Stimulated activated CD4-positive, alpha-beta T cell treated with anti-CD3 and anti-CD28 coated beads, Interleukin-1b, Interleukin-23, amount 100 ng/mL, for 24 hours (primary cell): ENCODE data around the gene ATP5ME.
"Not testable (repeated sequence)": the region's sequence is repeated elsewhere in the genome, so short reads cannot be mapped to it uniquely, and the experiment has no call there.

Experiments used
- DNase-seq, 4 experiments: peaks; one replicate each; pipeline ENCODE4 v3.0.0-alpha.2; 2020; ENCODE audit warnings: low read depth in 4 of 4, low spot score in 1 of 4

Gene ATP5ME

DNA sequence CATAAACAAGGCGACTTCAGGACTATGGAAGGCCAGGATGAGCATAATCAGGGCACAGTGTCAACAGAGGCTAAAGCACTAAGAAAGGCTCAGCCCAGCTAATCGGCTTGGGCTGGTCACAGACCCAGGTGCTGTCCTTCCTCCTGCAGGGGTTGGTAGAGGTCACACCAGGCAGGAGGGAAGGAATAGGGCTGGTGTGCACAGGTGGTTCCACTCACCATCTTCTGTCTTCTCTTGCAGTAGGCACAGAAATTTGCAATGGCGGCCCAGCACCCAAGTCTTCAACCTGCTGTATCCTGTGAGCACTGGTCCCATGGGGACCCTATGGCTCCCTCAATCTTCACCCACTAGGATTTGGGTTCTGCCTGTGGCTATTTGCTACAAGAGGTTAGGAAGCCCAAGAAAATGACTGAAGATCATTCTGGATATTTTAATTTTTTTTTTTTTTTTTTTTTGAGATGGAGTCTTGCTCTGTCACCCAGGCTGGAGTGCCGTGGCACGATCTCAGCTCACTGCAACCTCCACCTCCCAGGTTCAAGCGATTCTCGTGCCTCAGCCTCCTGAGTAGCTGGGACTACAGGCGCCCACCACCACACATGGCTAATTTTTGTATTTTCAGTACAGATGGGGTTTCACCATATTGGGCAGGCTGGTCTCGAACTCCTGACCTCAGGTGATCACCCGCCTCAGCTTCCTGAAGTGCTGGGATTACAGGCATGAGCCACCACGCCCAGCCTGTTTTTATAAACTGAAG is 4.1 kb downstream of the ATP5ME start:
- DNase-seq = not testable (repeated sequence)

DNA sequence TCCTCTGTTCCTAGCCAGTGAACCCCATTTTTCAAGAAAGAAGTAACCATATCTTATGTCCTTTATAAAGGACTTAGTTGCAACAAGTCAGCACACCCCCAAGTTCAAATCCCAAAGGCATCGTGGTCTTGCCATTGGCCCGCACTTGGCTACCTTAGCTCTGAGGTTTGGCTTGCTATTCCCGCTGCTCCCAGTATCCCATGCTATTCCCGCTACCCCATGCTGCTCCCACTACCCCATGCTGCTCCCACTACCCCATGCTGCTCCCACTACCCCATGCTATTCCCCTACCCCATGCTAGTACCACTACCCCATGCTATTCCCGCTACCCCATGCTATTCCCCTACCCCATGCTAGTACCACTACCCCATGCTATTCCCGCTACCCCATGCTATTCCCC is 5.9 kb downstream of the ATP5ME start:
- DNase-seq = not testable (repeated sequence)

DNA sequence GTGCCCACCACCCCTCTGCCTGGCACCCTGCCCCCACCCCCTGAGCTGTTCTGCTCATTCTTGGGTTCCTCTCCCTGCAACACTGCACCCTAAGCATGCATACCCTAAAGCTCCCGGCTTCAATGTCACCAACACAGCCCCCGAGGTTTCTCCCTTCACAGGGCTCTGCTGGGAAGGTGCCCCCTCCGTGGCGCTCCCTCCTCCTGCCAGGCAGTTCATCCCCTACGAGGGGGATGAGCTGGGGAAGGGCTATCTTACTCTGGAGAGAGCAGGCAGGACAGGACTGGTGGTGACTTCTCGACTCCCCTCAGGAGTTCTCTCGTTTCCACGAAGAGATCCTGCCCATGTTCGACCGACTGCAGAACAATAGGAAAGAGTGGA is 6.5 kb downstream of the ATP5ME start:
- no peak for DNase-seq

DNA sequence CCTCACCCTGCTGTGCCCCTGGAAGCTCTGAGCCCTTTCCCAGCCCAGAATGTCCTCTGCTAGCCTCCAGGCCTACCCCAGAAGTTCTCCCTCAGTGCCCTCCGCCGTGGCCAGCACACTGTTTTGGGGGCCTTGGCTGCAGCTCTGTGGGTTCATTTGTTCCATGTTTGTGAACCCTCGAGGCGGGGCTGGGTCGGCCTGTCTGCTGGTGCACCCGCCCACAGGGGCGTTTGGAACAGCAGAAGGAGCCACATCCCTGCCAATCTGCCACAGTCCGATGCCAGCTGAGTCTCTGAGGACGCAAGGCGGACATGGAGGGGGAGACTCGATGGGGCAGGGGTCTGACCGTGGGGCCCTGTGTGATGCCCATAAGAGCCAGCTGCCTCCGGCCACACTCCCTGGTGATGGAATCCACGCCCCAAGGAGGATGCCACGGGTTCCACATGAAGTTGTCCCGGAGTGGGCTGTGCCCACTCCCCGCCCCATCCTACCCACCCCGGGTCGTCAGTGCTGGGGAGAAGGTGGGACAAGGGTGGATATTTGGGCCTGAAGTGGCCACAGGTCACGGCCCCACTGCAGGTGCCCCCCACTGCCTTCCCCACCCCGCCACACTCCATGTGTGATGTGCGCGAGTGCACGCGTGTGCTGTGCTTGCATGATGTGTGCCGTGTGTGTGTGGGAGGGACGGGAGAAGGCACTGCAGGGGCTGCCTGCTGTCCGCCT is 7.1 kb downstream of the ATP5ME start:
- DNase-seq = no peak

DNA sequence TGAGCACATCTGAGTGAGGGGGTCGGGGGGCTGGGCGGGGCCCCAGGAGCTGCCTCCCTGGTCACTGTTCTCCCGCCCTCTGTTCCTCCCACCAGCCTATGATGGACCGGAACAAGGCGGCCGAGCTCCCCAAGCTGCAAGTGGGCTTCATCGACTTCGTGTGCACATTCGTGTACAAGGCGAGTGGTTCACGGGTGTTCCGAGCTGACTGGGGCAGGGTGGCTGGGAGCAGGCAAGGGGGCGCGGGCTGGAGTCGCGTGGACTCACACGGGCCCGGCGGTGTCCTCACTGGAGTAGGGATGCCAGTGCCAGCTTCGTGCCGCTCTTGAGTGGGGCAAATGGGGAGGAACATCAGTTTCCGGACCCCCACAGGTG is 7.7 kb downstream of the ATP5ME start:
- DNase-seq = no peak

DNA sequence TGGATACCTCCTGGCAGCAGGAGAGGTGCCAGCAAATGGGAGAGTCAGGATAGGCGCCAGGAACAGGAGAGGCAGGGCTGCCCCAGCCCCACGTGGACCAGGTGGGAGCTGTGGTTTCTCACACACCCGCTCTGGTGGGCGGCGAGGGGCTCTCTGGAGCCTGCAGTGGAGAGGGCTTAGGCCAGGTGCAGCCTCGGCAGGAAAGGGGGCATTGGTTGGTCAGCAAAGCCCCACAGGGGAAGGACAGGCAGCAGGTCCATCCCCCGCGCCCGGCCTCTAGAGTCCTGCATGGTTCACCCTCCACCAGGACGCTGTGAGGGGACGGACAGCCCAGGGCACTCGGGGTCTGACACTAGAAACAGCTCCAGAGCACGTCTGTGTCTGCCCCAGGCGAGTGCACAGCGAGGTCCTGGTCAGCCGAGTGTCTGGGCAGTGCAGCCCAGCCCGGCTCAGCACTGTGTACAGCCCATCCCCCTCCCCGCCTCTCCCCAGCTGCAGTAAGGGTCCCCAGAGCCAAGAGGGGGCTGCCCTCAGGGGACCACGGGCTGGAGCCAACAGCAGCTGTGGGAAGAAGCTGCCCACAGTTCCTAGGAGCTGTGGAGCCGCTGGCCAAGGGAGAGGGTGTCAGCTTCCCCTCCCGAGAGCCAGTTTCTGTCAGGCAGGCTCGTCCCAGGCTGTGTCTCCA is 8.2 kb downstream of the ATP5ME start:
- DNase-seq = no peak

DNA sequence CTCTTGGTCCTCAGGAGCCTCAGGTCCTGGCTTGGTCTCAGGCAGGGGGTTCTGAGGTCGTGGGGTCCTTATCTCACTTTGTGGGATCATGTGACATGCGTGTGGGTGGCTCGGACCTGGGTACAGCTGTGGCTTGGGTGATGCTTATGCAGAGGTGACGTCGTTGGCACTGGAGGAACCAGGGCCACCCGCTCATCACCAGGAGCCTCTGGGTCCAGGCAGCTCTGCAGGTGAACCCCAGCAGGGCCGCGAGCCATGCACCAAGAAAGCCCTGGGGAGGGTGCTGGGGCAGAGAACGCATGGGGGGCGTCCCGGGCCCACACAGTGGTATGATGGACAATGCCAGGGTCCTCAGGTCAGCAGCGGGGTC is 8.7 kb downstream of the ATP5ME start:
- DNase-seq = no peak

DNA sequence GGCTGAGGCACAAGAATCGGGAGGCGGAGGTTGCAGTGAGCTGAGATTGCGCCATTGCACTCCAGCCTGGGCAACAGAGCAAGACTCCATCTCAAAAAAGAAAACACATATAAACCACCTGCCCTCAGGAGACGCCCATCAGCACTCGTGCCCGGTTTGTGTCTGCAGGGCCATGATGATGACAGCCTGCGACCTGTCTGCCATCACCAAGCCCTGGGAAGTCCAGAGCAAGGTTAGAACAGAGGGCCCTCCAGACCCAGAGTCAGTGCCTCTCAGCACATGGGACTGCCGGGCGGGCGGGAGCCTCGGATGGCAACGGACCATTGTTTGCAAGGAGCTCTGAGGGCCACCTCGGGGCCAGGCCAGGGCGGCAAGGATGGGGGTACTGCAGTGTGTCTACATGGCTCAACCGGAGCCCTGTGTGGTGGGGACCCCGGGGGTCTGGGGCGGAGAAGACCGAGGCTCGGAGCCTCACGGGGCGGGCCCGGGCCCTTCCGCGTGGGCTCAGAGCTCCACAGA is 9.3 kb downstream of the ATP5ME start:
- no peak for DNase-seq

DNA sequence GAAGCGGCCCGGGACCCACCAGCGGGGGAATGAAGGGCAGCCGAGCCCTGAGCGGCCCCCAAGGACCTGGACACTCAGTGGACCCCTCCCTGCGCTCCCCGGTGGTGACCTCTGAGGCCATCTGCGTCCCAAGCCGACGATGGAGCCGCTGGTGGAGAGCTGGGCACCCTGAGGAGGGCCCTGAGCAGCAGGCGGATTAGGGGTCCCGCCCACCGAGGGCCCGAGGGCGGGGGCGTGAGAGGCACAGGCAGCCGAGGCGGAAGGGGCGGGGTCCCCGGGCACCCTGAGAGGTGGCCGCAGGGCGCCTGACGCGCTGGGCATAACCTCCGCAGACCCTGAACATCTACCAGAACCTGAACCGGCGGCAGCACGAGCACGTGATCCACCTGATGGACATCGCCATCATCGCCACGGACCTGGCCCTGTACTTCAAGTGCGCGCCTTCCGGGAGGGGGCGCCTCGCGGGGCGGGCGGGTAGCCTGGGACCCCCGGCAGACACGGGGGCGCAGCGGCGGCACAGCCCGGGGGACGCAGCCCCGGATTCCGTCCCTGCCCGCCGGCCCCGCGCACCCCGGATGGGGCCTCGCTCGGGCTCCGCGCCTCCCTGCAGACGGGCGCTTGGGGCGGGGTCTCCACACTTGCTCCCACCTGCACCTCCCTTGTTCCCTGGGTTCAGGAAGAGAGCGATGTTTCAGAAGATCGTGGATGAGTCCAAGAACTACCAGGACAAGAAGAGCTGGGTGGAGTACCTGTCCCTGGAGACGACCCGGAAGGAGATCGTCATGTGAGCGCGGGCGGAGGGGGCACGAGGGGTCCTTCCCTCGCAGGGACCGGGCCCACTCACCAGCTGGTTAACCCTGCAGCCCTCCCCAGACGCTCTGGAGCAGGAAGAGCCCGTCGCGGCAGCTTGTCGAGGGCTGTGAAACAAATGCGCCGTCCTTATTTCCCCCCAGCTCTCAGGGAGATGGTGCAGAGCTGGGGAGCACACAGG is 10.3 kb downstream of the ATP5ME start:
- peak; percentile 38 to 75 (median 60) for DNase-seq

DNA sequence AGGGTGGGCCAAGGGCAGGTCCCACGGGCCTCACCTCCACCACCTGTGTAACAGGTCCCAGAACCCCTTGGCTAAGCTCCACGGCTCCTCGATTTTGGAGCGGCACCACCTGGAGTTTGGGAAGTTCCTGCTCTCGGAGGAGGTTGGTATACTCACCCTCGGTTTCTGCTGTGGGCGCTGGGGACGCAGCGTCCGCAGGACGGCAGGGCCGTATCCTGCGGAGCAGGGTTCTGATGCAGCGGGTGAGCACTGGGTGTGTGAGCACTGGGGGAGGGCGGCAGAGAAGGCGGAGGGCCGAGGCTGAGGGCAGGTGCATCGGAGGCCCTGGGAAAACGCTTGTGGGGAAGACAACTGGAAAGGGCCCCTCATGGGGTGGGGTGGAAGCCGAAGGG is 11.0 kb downstream of the ATP5ME start:
- no peak for DNase-seq

DNA sequence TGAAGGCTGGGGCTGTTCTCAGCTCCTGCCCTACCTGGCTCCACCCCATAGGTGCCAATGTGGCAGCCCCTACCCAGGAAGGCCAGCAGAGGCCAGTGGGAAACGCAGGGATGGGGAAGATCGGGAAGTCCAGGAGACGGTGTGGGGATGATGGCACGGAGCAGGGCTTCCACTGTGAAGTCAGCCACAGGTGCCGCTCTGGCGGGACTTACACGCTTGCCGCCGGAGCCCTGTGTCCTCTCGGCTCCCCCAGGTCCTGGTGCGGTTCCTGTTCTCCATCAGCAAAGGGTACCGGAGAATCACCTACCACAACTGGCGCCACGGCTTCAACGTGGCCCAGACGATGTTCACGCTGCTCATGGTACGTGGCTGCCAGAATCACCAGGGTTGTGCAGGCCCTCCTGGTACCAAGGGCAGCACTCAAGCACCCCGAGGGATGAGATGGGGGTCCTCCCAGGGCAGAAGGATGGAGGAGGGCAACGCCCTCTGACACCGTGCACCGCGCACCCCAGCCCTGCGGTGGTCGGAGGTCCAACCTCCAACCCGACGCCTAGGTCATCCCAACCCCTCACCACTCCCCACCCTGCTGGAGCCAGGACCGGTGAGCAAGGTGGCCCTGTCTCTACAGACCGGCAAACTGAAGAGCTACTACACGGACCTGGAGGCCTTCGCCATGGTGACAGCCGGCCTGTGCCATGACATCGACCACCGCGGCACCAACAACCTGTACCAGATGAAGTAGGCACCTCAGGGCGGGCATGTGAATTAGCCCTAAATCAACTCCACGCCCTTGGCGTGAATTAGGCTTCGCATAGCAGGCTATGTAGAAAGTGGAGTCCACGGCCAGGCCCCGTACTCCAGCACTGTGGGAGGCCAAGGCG is 12.0 kb downstream of the ATP5ME start:
- DNase-seq = no peak

DNA sequence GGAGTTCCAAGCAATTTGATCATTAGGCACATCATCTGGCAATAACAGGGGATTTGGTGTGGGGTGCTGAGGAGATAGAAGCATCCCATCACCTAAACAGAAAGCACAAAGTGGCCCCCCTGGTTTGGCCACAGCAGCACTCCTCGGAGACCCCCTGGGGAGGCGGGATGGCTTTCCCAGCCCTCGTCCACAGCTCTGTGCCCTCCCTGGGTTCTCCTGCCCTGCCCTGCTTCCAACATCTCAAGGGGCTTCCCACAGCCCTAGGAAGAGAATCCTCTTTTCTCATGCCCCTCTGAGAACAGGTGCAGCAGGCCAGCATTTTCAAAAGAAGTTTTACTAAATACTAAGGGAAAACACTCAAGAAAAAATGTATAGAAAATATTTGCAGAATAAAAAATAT is 12.8 kb downstream of the ATP5ME start:
- no peak for DNase-seq

DNA sequence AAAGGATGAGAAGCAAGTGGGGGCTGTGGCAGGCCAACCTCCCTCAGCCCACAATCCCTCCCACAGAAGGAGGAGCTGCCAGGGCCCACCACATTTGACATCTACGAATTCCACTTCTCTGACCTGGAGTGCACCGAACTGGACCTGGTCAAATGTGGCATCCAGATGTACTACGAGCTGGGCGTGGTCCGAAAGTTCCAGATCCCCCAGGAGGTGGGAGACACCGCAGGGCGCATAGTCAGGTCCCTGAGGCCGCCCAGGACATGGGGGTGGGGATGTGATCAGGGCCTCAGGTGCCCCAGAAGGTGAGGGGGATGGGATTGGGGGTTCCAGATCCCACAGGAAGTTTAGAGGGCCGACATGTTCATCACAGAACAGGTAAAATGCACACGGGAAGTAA is 13.7 kb downstream of the ATP5ME start:
- DNase-seq = no peak

DNA sequence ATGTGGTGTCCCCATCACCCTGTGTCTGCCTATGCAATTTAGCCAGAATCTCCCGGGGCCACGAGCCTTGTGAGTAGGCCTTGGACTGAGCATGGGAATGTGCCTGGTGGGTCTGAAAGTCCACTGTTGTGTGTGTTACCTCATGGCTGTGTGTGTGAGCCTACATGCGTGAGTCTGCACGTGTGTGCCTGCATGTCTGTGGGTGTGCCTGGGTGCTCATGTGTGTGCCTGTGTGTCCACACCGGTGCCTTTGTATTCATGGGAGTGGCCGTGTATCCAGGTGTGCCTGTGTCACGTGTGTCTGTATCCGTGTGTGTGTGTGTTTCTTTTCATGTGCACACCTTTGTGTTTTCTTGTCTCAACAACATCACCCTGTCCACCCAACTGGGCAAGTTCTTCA is 14.2 kb downstream of the ATP5ME start:
- no peak for DNase-seq

DNA sequence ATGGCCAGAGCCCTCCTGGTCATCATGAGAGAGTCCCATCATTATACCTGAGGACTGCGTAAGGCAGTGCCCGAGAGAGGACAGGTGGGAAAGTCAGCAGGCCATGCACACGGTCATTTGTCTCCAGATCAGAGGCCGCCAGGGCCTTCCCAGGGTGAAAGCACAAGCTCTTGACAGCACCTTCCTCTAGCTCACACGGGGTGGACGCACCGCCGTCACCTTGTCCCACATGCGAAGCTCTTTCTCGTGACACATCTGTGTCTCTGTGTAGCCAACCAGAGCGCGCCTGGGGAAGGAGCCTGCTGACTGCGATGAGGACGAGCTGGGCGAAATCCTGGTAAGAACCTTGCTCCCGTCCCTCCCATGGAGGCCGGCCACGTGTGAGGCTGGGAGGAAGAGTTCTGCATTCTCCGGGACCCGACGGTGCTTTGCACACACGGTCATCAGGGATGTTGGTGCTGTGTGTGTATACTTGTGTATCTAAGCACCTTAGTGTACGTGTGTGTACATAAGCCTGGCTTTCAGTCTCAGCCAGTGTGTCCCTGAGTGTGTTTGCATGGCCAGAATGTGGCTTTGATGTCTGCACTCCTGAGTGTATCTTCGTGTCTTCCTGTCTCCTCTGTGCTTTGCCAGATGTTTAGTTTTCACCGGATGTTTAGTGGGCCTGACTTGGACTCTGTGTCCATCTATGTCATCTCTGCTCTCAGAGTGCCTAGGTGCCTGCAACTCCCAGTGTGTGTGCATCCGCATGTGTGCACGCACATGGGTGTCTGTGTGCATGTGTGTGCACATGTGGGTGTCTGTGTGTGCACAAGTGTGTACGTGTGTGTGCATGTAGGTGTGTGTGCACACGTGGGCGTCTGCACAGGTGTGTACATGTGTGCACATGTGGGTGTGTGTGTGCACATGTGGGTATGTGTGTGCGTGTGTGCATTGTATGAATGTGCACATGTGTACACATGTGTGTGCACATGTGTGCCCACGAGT is 15.1 kb downstream of the ATP5ME start:
- no peak for DNase-seq

DNA sequence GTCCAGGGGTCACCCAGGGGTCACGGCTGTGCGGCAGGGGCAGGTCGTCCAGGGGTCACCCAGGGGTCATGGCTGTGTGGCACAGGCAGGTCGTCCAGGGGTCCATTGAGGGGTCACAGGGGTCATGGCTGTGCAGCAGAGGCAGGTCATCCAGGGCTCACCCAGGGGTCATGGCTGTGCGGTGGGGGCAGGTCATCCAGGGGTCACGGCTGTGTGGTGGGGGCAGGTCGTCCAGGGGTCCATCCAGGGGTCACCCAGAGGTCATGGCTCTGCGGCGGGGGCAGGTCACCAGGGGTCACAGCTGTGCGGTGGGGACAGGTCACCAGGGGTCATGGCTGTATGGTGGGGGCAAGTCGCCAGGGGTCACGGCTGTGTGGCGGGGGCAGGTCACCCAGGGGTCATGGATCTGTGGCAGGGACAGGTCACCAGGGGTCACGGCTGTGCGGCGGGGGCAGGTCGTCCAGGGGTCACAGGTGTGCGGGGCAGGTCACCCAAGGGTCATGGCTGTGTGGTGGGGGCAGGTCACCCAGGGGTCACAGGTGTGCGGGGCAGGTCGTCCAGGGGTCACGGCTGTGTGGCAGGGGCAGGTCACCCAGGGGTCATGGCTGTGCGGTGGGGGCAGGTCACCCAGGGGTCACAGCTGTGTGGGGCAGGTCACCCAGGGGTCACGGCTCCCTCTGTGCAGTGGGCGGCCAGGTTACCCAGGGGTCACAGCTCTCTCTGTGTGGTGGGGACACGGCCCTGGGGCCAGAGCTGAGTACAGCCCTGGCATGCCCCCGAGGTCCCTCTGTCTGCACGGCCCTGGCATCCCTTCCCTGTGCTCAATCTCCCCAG is 16.0 kb downstream of the ATP5ME start:
- no peak for DNase-seq

DNA sequence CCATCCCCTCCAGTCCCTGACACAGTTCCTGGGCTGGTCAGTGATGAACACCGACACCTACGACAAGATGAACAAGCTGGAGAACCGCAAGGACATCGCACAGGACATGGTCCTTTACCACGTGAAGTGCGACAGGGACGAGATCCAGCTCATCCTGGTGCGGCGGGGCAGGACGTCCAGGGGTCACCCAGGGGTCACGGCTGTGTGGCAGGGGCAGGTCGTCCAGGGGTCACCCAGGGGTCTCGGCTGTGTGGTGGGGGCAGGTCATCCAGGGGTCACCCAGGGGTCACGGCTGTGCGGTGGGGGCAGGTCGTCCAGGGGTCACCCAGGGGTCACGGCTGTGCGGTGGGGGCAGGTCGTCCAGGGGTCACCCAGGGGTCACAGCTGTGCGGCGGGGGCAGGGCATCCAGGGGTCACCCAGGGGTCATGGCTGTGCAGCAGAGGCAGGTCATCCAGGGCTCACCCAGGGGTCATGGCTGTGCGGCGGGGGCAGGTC is 16.7 kb downstream of the ATP5ME start:
- no peak for DNase-seq
